Esophagus muscularis mucosa (tissue), 3 donors: ENCODE results near the gene MSX1.

Experiments
- EP300 ChIP-seq: sonication (generic); formaldehyde crosslinking; IDR thresholded peaks from one replicate; pipeline ENCODE4 v1.6.1; 2017; ENCODE audit warnings: antibody characterized with exemption
- TF ChIP-seq, protein P1 (sequence below), 3 experiments: fragments of 200-600 bp in 2 of 3; fragments of 450-650 bp in 1 of 3; sonication (generic) in 2 of 3; IDR thresholded peaks; one replicate each; pipeline ENCODE4 v1.5.1; 2017 to 2019; ENCODE audit warnings: antibody characterized with exemption in 3 of 3, mild to moderate bottlenecking in 2 of 3, moderate library complexity in 1 of 3

DNA sequence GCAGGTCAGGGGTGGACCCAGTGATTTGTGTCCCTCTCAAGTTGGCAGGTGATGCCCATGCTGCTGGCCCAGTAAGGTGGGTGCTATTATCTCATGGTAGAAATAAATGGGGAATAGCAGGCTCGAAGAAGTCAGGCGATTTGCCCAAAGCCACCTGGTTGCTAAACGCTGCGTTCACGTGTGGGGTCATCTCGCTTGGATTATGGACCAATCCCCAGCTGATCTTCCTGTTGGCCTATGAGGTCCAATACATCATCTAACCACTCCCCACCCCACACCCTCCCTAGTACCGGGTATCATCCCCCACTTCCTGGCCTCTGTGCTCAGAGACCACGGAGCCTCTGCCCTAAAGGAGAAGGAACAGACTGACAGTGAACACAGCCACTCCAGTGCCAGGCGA lies 18.3 kb upstream of the MSX1 start:
- TF ChIP-seq, protein P1, sequence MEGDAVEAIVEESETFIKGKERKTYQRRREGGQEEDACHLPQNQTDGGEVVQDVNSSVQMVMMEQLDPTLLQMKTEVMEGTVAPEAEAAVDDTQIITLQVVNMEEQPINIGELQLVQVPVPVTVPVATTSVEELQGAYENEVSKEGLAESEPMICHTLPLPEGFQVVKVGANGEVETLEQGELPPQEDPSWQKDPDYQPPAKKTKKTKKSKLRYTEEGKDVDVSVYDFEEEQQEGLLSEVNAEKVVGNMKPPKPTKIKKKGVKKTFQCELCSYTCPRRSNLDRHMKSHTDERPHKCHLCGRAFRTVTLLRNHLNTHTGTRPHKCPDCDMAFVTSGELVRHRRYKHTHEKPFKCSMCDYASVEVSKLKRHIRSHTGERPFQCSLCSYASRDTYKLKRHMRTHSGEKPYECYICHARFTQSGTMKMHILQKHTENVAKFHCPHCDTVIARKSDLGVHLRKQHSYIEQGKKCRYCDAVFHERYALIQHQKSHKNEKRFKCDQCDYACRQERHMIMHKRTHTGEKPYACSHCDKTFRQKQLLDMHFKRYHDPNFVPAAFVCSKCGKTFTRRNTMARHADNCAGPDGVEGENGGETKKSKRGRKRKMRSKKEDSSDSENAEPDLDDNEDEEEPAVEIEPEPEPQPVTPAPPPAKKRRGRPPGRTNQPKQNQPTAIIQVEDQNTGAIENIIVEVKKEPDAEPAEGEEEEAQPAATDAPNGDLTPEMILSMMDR (IDR thresholded peaks at IDR 0.05), result no peak
- TF ChIP-seq EP300, result no peak
